ENCODE results near the gene SH3D19. TPM values are rescaled to one million over a fixed set of nuclear protein-coding genes. Genes with fewer than 3 reads are reported as not detected.

Gene SH3D19
- total and polyA plus RNA-seq, 2 experiments from 2014 or later: 28.2 to 54.7 TPM

DNA sequence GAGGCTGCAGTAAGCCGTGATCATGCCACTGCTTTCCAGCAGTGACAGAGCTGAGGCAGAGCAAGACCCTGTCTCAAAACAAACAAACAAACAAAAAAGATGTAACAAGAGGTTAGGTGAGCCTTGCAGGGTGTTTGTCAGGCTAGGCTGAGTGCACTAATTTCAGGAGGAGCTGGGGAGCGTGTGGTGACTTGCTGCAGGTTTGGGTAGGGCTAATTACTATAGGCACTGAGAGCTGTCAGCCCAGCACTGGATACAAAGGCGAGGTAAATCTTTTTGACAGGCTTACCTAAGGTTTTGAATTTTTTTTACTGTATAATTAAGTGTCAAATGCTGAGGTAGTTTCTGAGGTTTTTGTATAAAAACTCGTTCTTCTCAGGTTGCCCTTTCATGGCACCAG is 29.8 kb upstream of the SH3D19 start:
- Histone ChIP-seq H3K9me2 (replicated peaks; ENCODE audit: insufficient read depth) (no peaks in the 10 kb centered on the region), H3K4me1 (ENCODE audit: insufficient read depth) (no peaks in the 10 kb centered on the region), H3K27me3 (no peaks in the 10 kb centered on the region), H2AFZ (no peak overlapping the region), H3K79me2 (no peaks in the 10 kb centered on the region), H3K4me3 (no peak overlapping the region), H3K9me3 (ENCODE audit: low read depth) (no peaks in the 10 kb centered on the region), H4K20me1 (ENCODE audit: insufficient read depth, poor library complexity, severe bottlenecking) (no peaks in the 10 kb centered on the region), H3K36me3 (replicated peaks; ENCODE audit: insufficient read depth, low read depth) (no peaks in the 10 kb centered on the region), H3K4me2 (no peak overlapping the region), H3K27ac (no peak overlapping the region)
- no peak for DNase-seq (ENCODE audit: low spot score)
- TF ChIP-seq EZH2 (IDR thresholded peaks at IDR 0.05; ENCODE audit: borderline replicate concordance) (no peak), EZH2phosphoT487 (IDR thresholded peaks at IDR 0.05; ENCODE audit: low read depth, severe bottlenecking, unreplicated experiment) (no peak)
- TF ChIP-seq, protein P1, sequence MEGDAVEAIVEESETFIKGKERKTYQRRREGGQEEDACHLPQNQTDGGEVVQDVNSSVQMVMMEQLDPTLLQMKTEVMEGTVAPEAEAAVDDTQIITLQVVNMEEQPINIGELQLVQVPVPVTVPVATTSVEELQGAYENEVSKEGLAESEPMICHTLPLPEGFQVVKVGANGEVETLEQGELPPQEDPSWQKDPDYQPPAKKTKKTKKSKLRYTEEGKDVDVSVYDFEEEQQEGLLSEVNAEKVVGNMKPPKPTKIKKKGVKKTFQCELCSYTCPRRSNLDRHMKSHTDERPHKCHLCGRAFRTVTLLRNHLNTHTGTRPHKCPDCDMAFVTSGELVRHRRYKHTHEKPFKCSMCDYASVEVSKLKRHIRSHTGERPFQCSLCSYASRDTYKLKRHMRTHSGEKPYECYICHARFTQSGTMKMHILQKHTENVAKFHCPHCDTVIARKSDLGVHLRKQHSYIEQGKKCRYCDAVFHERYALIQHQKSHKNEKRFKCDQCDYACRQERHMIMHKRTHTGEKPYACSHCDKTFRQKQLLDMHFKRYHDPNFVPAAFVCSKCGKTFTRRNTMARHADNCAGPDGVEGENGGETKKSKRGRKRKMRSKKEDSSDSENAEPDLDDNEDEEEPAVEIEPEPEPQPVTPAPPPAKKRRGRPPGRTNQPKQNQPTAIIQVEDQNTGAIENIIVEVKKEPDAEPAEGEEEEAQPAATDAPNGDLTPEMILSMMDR (IDR thresholded peaks at IDR 0.05; ENCODE audit: poor library complexity): no peak
- WGBS (ENCODE audit: low lambda C conversion rate, missing lambda C conversion rate): 79% methylated on average over 4 of the region's 4 CpGs

DNA sequence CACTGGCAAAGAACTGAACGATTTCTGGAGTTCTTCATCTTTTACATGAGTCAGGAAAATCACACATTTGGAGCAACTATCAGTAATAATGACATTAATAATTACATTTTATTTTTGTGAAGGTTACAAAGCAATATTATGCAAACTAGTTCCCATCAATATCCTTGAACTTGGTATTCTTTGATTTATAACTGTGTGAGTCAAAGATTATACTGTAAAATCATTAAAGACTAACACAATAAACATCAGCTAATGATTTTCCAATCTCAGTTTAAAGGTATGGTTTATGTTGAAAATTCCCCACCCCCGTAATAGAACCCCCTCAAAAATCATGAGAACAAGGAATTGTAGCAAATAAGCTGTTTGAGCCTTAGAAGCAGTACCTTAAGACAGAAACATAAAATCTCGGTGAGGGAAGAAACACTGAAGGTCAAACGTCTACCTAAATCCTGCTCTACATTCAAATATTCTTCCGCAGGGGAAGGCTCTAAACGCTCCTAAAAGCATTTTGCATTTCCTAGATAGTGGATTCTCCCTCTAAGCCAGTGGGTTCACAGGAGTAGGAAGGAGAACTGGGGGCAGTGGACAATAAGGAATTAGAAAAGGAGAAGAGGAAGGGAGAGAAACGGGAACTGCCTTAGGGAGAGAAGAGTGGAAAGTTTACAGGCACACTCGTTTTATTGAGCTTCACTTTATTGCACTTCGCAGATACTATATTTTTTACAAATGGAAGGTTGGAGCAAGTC is 22.3 kb upstream of the SH3D19 start:
- Histone ChIP-seq H3K4me1 (ENCODE audit: insufficient read depth) (peaks cover 3% of the 10 kb centered on the region), H4K20me1 (ENCODE audit: insufficient read depth, poor library complexity, severe bottlenecking) (no peaks in the 10 kb centered on the region)

DNA sequence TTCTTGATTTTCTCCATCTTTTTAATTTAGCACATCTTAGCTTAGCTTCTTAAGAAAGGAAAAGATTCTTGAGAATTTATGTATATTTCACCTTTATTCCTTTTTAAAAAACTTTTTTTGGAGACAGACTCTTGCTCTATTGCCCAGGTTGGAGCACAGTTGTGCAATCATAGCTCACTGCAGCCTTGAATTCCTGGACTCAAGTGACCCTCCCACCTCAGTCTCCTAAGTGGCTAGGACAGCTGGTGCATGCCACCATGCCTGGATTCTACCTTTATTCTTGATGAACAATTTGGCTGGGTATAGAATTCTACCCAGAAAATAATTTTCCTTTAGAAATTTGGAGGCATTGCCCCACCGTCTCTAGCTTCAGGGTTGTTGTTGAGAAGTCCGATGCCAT is 19.5 kb upstream of the SH3D19 start:
- Histone ChIP-seq H3K27me3 (no peaks in the 10 kb centered on the region), H3K9me3 (ENCODE audit: low read depth) (no peaks in the 10 kb centered on the region), H3K79me2 (no peaks in the 10 kb centered on the region), H4K20me1 (ENCODE audit: insufficient read depth, poor library complexity, severe bottlenecking) (no peaks in the 10 kb centered on the region), H3K27ac (no peak overlapping the region), H2AFZ (no peak overlapping the region), H3K9me2 (replicated peaks; ENCODE audit: insufficient read depth) (no peaks in the 10 kb centered on the region), H3K36me3 (replicated peaks; ENCODE audit: insufficient read depth, low read depth) (no peaks in the 10 kb centered on the region), H3K4me2 (no peak overlapping the region), H3K4me1 (ENCODE audit: insufficient read depth) (peaks cover 14% of the 10 kb centered on the region), H3K4me3 (no peak overlapping the region)
- no peak for DNase-seq (ENCODE audit: low spot score)
- WGBS (ENCODE audit: low lambda C conversion rate, missing lambda C conversion rate): 88% methylated on average over 2 of the region's 2 CpGs
- TF ChIP-seq, protein P1 (IDR thresholded peaks at IDR 0.05; ENCODE audit: poor library complexity): no peak
- no peak for TF ChIP-seq EZH2 (IDR thresholded peaks at IDR 0.05; ENCODE audit: borderline replicate concordance)
- TF ChIP-seq EZH2phosphoT487 (IDR thresholded peaks at IDR 0.05; ENCODE audit: low read depth, severe bottlenecking, unreplicated experiment): no peak

More for the DNA sequence above, 22.3 kb upstream of the SH3D19 start:
- Histone ChIP-seq H3K9me2 (replicated peaks; ENCODE audit: insufficient read depth) (no peaks in the 10 kb centered on the region), H3K4me3 (no peak overlapping the region), H3K79me2 (no peaks in the 10 kb centered on the region), H3K36me3 (replicated peaks; ENCODE audit: insufficient read depth, low read depth) (no peaks in the 10 kb centered on the region), H3K4me2 (no peak overlapping the region), H3K9me3 (ENCODE audit: low read depth) (no peaks in the 10 kb centered on the region), H3K27me3 (no peaks in the 10 kb centered on the region), H3K27ac (peak overlapping the region; percentile 32), H2AFZ (no peak overlapping the region)
- DNase-seq (ENCODE audit: low spot score): no peak
- 59% methylated on average over 9 of the region's 9 CpGs for WGBS (ENCODE audit: low lambda C conversion rate, missing lambda C conversion rate)
- TF ChIP-seq EZH2phosphoT487 (IDR thresholded peaks at IDR 0.05; ENCODE audit: low read depth, severe bottlenecking, unreplicated experiment): no peak
- TF ChIP-seq EZH2 (IDR thresholded peaks at IDR 0.05; ENCODE audit: borderline replicate concordance): no peak
- TF ChIP-seq, protein P1 (IDR thresholded peaks at IDR 0.05; ENCODE audit: poor library complexity): no peak

Measured in hepatocyte (in vitro differentiated cells).